Right lobe of liver (tissue), 4 donors: Measurements from ENCODE around the gene USF3.

Experiments
- POLR2A ChIP-seq: fragments of 450-650 bp; IDR thresholded peaks from one replicate; pipeline ENCODE4 v1.6.1; 2017; ENCODE audit warnings: antibody characterized with exemption, mild to moderate bottlenecking
- TF ChIP-seq, protein P1 (sequence below), 4 donors: fragments of 200-600 bp in 3 of 4; fragments of 450-650 bp in 1 of 4; IDR thresholded peaks; one replicate each; pipeline versions ENCODE4 v1.5.1 to v1.8.0; 2016 to 2022; ENCODE audit warnings: antibody characterized with exemption in 4 of 4, mild to moderate bottlenecking in 2 of 4
- donor health status: DM: no; HTN: no; CAD: no.
- donor health status: DM: no; HTN: no; CAD: no.
- donor health status: DM: no; HTN: yes; CAD: no.

DNA sequence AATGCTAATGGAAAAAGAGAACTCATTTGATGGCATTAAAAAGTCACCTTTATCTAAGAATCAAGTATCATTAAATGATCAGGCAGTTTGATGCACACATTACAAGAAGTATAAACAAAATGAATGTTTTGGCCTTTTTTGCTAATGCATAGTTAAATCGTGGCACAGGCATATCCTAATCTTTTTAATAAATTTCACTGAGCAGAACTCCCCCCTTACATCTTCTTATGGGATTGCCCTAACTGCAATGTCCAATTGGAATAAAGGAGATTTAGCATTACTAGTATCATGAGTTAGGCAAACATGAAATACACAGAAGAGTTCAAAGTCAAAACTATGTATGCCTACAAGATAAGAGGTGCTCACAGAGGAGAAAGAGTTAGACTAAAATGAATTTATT lies 32.7 kb downstream of the USF3 start:
- TF ChIP-seq POLR2A: peak; percentile 40
- TF ChIP-seq, protein P1, sequence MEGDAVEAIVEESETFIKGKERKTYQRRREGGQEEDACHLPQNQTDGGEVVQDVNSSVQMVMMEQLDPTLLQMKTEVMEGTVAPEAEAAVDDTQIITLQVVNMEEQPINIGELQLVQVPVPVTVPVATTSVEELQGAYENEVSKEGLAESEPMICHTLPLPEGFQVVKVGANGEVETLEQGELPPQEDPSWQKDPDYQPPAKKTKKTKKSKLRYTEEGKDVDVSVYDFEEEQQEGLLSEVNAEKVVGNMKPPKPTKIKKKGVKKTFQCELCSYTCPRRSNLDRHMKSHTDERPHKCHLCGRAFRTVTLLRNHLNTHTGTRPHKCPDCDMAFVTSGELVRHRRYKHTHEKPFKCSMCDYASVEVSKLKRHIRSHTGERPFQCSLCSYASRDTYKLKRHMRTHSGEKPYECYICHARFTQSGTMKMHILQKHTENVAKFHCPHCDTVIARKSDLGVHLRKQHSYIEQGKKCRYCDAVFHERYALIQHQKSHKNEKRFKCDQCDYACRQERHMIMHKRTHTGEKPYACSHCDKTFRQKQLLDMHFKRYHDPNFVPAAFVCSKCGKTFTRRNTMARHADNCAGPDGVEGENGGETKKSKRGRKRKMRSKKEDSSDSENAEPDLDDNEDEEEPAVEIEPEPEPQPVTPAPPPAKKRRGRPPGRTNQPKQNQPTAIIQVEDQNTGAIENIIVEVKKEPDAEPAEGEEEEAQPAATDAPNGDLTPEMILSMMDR (IDR thresholded peaks at IDR 0.05): no peak
